NCI-H146 treated with DMSO at 0.1 percent for 48 hours (cell line): ENCODE data around the gene ITPRIP.

ENCODE experiments used
- DNase-seq: peaks from one replicate; lab custom pipeline; 2025; ENCODE audit not compliant: unreplicated experiment; lab: John Stamatoyannopoulos, UW

ITPRIP gene

GRCh38 chr10:104309980-104310978 lies 28.0 kb downstream of the ITPRIP start:
- DNase-seq, result no peak

- DNase-seq, result no peak
Measured at GRCh38 chr10:104308439-104308903, 29.8 kb downstream of the ITPRIP start.

- DNase-seq, result no peak
Measured at GRCh38 chr10:104307576-104308438, 30.5 kb downstream of the ITPRIP start.

- no peak for DNase-seq
Measured at GRCh38 chr10:104306897-104307296, 31.4 kb downstream of the ITPRIP start.

GRCh38 chr10:104304927-104305326 lies 33.3 kb downstream of the ITPRIP start:
- no peak for DNase-seq

GRCh38 chr10:104304356-104304745 lies 33.9 kb downstream of the ITPRIP start:
- DNase-seq, result no peak

GRCh38 chr10:104303594-104304355 lies 34.5 kb downstream of the ITPRIP start:
- DNase-seq, result no peak

- no peak for DNase-seq
Measured at GRCh38 chr10:104301907-104302690, 36.2 kb downstream of the ITPRIP start.

GRCh38 chr10:104300736-104301292 lies 37.5 kb downstream of the ITPRIP start:
- peak; percentile 82 for DNase-seq

- DNase-seq, result no peak
Measured at GRCh38 chr10:104300002-104300735, 38.1 kb downstream of the ITPRIP start.

- DNase-seq, result no peak
Measured at GRCh38 chr10:104299031-104299904, 39.0 kb downstream of the ITPRIP start.

- DNase-seq, result no peak
Measured at GRCh38 chr10:104297697-104298660, 40.3 kb downstream of the ITPRIP start.

GRCh38 chr10:104296687-104297436 lies 41.4 kb downstream of the ITPRIP start:
- DNase-seq, result no peak

- no peak for DNase-seq
Measured at GRCh38 chr10:104293781-104294321, 44.4 kb downstream of the ITPRIP start.

- DNase-seq, result no peak
Measured at GRCh38 chr10:104293011-104293410, 45.3 kb downstream of the ITPRIP start.

- DNase-seq, result peak; percentile 65
Measured at GRCh38 chr10:104291439-104291951, 46.8 kb downstream of the ITPRIP start.
